SK-N-SH (cell line): ENCODE measurements around the gene XAGE2.
"Not testable (repeated sequence)": the region's sequence is repeated elsewhere in the genome, so short reads cannot be mapped to it uniquely, and the experiment has no call there.

Source experiments
- CTCF ChIP-seq: fragments of 200-600 bp; sonication (generic); IDR thresholded peaks from 2 replicates; pipeline ENCODE4 v1.6.1; 2017; ENCODE audit warnings: antibody characterized with exemption, mild to moderate bottlenecking, moderate library complexity
- NRF1 ChIP-seq: IDR thresholded peaks from 2 replicates; pipeline ENCODE4 v1.6.1; 2012; ENCODE audit warnings: low read depth, mild to moderate bottlenecking, low read length
- REST ChIP-seq: IDR thresholded peaks from 2 replicates; pipeline ENCODE4 v1.6.1; 2012; ENCODE audit warnings: mild to moderate bottlenecking, low read depth, low read length, moderate library complexity
- TAF1 ChIP-seq: IDR thresholded peaks from 2 replicates; pipeline ENCODE4 v1.6.1; 2012; ENCODE audit warnings: low read depth, mild to moderate bottlenecking, low read length, moderate library complexity, borderline replicate concordance
- TF ChIP-seq, protein P1 (sequence below): fragments of 150-350 bp; IDR thresholded peaks from 2 replicates; pipeline ENCODE4 v1.6.1; 2017; ENCODE audit warnings: antibody characterized with exemption, low read length, low read depth, borderline replicate concordance
- TF ChIP-seq, protein P2 (sequence below): IDR thresholded peaks from 2 replicates; pipeline ENCODE4 v1.4.0; 2012; ENCODE audit warnings: low read depth

GRCh38 chrX:52343131-52343530, 25.7 kb upstream of the XAGE2 start:
- TF ChIP-seq REST, NRF1, CTCF, TAF1: not testable (repeated sequence)
- TF ChIP-seq, protein P1, sequence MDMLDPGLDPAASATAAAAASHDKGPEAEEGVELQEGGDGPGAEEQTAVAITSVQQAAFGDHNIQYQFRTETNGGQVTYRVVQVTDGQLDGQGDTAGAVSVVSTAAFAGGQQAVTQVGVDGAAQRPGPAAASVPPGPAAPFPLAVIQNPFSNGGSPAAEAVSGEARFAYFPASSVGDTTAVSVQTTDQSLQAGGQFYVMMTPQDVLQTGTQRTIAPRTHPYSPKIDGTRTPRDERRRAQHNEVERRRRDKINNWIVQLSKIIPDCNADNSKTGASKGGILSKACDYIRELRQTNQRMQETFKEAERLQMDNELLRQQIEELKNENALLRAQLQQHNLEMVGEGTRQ = not testable (repeated sequence)
- TF ChIP-seq, protein P2, sequence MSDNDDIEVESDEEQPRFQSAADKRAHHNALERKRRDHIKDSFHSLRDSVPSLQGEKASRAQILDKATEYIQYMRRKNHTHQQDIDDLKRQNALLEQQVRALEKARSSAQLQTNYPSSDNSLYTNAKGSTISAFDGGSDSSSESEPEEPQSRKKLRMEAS = not testable (repeated sequence)
